Thoracic aorta (tissue), 2 donors: Measurements from ENCODE around the gene ZKSCAN4. TPM values are rescaled to one million over a fixed set of nuclear protein-coding genes. Genes with fewer than 3 reads are reported as not detected.

Experiments used
- ATAC-seq: fragments of 150-250 bp; one replicate; pipeline ENCODE4 v1.8.0; 2017; ENCODE audit warnings: low read depth; ENCODE audit not compliant: insufficient number of reproducible peaks, low FRiP score
- DNase-seq: peaks from one replicate; pipeline ENCODE4 v3.0.0-alpha.2; 2020; ENCODE audit warnings: low spot score
- H3K27ac ChIP-seq, 2 donors: fragments of 200-600 bp; sonication (generic); 1 replicate in 1 of 2; 2 replicates in 1 of 2; pipeline ENCODE4 v1.5.1; 2016; ENCODE audit warnings: mild to moderate bottlenecking in 2 of 2, moderate library complexity in 2 of 2
- H3K27me3 ChIP-seq: fragments of 200-600 bp; sonication (generic); replicated peaks from 2 replicates; pipeline ENCODE4 v1.6.0; 2016; ENCODE audit warnings: mild to moderate bottlenecking; ENCODE audit not compliant: insufficient read depth
- H3K36me3 ChIP-seq: fragments of 200-600 bp; sonication (generic); one replicate; pipeline ENCODE4 v1.5.1; 2016
- H3K4me1 ChIP-seq, 2 donors: fragments of 200-600 bp; sonication (generic); 1 replicate in 1 of 2; 2 replicates in 1 of 2; pipeline versions ENCODE4 v1.5.1 to v1.6.0; 2016; ENCODE audit warnings: low read depth in 2 of 2, mild to moderate bottlenecking in 1 of 2; ENCODE audit not compliant: control insufficient read depth in 1 of 2
- H3K4me3 ChIP-seq: fragments of 200-600 bp; sonication (generic); 2 replicates; pipeline ENCODE4 v1.5.1; 2016; ENCODE audit warnings: mild to moderate bottlenecking
- H3K9me3 ChIP-seq: fragments of 200-600 bp; sonication (generic); 2 replicates; pipeline ENCODE4 v1.5.1; 2016
- total RNA-seq, 2 donors: library from RNA; depleted of rRNA; stranded (reverse); fragments of >200 nt; gene quantifications; one replicate each; pipeline versions ENCODE4 v1.1.0 to v1.2.3, GENCODE V29; 2016
- TF ChIP-seq, protein P1 (sequence below): fragments of 200-600 bp; sonication (generic); IDR thresholded peaks from one replicate; pipeline ENCODE4 v1.5.1; 2019; ENCODE audit warnings: antibody characterized with exemption

Gene ZKSCAN4
- total RNA-seq, 2 donors from 2014 or later, result 2.3 to 2.4 TPM

DNA sequence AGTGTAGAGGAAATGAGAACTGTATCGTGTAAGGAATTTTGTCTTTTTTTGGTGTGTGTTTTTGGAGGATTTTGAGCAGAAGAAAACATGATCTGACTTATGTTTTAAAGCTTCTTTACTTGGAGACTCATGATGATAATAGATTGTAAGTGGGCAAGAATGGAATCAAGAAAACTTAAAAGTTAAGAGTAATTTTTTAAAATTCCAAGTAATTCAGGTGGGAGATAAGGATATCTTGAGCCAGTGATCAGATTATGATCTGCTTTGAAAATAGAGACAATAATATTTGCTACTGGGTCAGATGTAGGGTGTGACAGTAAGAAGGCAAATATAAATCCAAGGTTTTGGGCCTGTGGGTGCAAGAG lies 15.6 kb upstream of the ZKSCAN4 start:
- DNase-seq, result no peak
- Histone ChIP-seq H3K9me3 (no peaks in the 10 kb centered on the region), H3K4me3 (peak overlapping the region; percentile 90), H3K27ac (peak overlapping the region; percentile 68 to 72), H3K4me1 (peaks cover 10 to 19% of the 10 kb centered on the region in 2 donors), H3K36me3 (peaks cover 8% of the 10 kb centered on the region), H3K27me3 (no peaks in the 10 kb centered on the region)
- TF ChIP-seq, protein P1, sequence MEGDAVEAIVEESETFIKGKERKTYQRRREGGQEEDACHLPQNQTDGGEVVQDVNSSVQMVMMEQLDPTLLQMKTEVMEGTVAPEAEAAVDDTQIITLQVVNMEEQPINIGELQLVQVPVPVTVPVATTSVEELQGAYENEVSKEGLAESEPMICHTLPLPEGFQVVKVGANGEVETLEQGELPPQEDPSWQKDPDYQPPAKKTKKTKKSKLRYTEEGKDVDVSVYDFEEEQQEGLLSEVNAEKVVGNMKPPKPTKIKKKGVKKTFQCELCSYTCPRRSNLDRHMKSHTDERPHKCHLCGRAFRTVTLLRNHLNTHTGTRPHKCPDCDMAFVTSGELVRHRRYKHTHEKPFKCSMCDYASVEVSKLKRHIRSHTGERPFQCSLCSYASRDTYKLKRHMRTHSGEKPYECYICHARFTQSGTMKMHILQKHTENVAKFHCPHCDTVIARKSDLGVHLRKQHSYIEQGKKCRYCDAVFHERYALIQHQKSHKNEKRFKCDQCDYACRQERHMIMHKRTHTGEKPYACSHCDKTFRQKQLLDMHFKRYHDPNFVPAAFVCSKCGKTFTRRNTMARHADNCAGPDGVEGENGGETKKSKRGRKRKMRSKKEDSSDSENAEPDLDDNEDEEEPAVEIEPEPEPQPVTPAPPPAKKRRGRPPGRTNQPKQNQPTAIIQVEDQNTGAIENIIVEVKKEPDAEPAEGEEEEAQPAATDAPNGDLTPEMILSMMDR, result no peak
- ATAC-seq, result no peak

DNA sequence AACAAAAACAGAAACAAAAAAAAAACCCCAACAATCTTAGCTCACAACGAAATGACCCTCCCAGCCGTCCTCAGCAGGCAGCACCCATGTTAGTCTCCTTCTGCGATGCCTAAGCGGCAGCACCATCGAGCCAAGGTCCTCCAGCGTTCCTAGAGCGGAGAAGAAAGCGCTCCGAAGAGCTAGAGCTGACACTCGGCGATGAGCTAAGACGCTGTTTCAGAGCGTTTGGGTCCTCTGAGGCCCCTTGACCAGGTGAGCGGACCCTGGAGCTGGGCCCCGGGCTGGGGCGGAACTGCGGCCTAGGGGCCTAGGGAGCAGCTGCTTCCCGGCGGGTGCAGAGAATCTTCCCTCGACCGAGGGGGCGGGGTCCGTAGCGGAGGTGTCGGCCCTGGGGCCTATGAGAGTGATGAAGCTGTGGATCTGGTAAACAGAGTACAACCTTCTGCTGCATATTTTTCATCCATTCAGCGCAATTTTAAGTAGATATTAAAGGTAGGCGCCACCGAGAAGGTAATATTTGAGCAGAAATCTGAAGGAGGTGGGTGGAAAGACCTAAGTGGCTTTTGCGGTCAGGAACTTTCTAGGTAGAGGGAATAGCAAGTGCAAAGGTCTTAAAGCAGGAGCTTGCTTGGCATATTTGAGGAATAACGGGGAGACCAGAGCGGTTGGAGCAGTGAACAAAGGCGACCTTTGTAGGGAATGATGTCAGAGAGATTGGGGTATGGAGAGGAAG lies 15.1 kb upstream of the ZKSCAN4 start, which contains the start of gene ZSCAN26:
Gene ZSCAN26 (plus strand): TSS at position 182 of the 733 bp plus-strand sequence. CDS start 4,777 bp downstream, outside the sequence.
- Histone ChIP-seq H3K4me3 (peak within 1 kb of the TSS; percentile 90), H3K9me3 (no peaks in the 10 kb centered on the region), H3K4me1 (peaks cover 10 to 19% of the 10 kb centered on the region in 2 donors), H3K27me3 (no peaks in the 10 kb centered on the region), H3K27ac (peak within 1 kb of the TSS; percentile 68 to 72), H3K36me3 (peaks cover 3% of the 10 kb centered on the region)
- DNase-seq, result peak; percentile 21
- TF ChIP-seq, protein P1, result no peak
- peak; percentile 88 for ATAC-seq

DNA sequence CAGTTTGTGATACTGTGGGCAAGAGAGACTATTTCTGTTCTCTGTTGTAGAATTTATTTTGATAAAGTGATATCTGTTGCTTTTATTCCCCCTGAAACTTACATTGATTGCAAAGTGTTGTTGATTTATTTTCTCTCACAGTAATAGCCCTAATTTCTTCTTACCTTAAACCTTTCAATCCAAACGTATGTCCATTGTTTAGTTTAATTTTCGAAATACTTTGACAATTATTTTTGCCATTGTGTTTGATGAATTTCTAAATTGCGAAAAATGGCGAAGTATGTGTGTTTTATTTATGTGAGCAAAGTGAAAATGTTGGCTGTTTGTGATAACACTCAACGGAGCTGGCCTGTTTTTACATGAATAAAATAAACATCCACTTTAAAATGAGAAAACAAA lies 14.5 kb upstream of the ZKSCAN4 start:
- ATAC-seq, result no peak
- Histone ChIP-seq H3K4me3 (peak overlapping the region; percentile 90), H3K36me3 (no peaks in the 10 kb centered on the region), H3K4me1 (peaks cover 10 to 19% of the 10 kb centered on the region in 2 donors), H3K27ac (peak overlapping the region; percentile 68 to 72), H3K9me3 (no peaks in the 10 kb centered on the region), H3K27me3 (no peaks in the 10 kb centered on the region)
- no peak for DNase-seq
- TF ChIP-seq, protein P1, result no peak

DNA sequence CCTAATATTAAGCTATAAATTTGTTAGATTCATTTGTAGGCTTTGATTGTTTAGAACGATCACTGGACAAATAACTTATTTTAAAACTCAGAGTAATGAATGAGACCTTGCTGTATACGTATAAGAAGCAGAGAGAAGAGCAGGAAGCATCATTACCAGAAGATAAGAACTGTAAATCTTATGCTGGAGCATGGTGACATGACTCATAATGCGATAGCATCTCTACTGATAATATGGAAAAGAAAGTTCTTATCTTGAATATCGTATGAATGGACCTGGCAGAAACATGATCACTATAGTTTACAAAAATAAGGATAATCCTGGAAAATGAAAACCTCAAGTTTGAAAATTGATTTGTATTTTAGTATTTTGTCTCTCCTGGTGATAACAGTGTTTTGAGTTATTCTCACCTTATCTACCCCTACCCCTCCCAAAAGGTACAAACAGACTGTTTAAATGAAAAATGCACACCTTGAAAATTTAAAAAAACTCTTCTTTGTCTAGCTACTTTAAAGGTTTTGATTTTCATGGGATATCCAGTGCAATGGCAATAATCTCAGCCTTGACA lies 12.8 kb upstream of the ZKSCAN4 start:
- ATAC-seq (no peak), DNase-seq (no peak)
- Histone ChIP-seq H3K36me3 (no peaks in the 10 kb centered on the region), H3K4me1 (peaks cover 10 to 19% of the 10 kb centered on the region in 2 donors), H3K27me3 (no peaks in the 10 kb centered on the region), H3K27ac (no peak overlapping the region), H3K4me3 (no peak overlapping the region), H3K9me3 (no peaks in the 10 kb centered on the region)
- TF ChIP-seq, protein P1, result no peak

DNA sequence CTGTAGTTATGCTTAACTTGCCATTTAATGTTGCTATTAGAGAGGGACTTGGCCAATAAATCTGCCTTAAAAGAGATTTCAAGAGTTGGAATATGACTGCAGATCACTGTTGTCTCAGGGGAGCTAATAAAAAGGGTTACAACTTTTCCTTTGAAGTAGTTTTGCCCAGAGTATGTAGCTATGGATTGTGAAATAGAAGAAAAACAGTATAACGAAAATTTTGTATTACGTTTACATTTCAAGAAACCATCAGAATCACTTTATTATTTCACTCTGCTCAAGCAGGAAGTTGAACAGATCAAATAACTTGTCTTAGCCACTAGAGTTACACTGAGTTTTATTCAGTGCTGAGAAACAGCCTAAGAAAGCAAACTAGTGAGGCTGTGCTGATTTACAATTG lies 11.9 kb upstream of the ZKSCAN4 start:
- Histone ChIP-seq H3K36me3 (no peaks in the 10 kb centered on the region), H3K27ac (no peak overlapping the region), H3K9me3 (no peaks in the 10 kb centered on the region), H3K27me3 (no peaks in the 10 kb centered on the region), H3K4me3 (no peak overlapping the region), H3K4me1 (peaks cover 14 to 25% of the 10 kb centered on the region in 2 donors)
- TF ChIP-seq, protein P1, result no peak
- DNase-seq, result no peak
- ATAC-seq, result no peak
